Activated naive CD8-positive, alpha-beta T cell treated with anti-CD3 and anti-CD28 coated beads, Interleukin-2, amount 50 U/mL, for 24 hours (primary cell): ENCODE results near the gene RAD51.
A peak's percentile ranks its signal among the peaks of the same experiment; 100 is the strongest.
"Not testable (repeated sequence)": the region's sequence is repeated elsewhere in the genome, so short reads cannot be mapped to it uniquely, and the experiment has no call there.

Experiments
- ATAC-seq: fragments of 150-1000 bp; cut with Tn5 transposase; one replicate; pipeline ENCODE4 v1.10.0; 2021
- DNase-seq: peaks from one replicate; pipeline ENCODE4 v3.0.0; 2021
- H3K27ac Mint-ChIP-seq: one replicate; pipeline ENCODE4 v1.8.0; 2021; ENCODE audit warnings: mild to moderate bottlenecking, mixed read lengths
- H3K27me3 Mint-ChIP-seq: one replicate; pipeline ENCODE4 v1.8.0; 2021; ENCODE audit warnings: mixed read lengths
- H3K36me3 Mint-ChIP-seq: one replicate; pipeline ENCODE4 v1.8.0; 2021; ENCODE audit warnings: low read depth, mixed read lengths
- H3K4me1 Mint-ChIP-seq: one replicate; pipeline ENCODE4 v1.8.0; 2021; ENCODE audit warnings: mixed read lengths
- H3K4me3 Mint-ChIP-seq: one replicate; pipeline ENCODE4 v1.8.0; 2021; ENCODE audit warnings: mild to moderate bottlenecking, moderate library complexity, mixed read lengths
- H3K9me3 Mint-ChIP-seq: one replicate; pipeline ENCODE4 v1.8.0; 2021; ENCODE audit warnings: mixed read lengths

Gene RAD51

GRCh38 chr15:40694688-40695468 is at the start of gene RAD51:
Gene RAD51 (plus strand): TSS chr15:40695174. CDS start chr15:40698759, 3,585 bp downstream.
- peak; percentile 95 for DNase-seq
- Mint-ChIP-seq H3K36me3 (peaks cover 38% of the 10 kb centered on the region), H3K4me3 (peak within 1 kb of the TSS; percentile 100), H3K4me1 (peaks cover 30% of the 10 kb centered on the region), H3K27me3 (no peaks in the 10 kb centered on the region), H3K9me3 (no peaks in the 10 kb centered on the region), H3K27ac (peak within 1 kb of the TSS; percentile 100)
- ATAC-seq = peak; percentile 97

- DNase-seq = no peak
- Mint-ChIP-seq H3K27me3 (no peaks in the 10 kb centered on the region), H3K27ac (no peak overlapping the region), H3K4me3 (no peak overlapping the region), H3K36me3 (peaks cover 13% of the 10 kb centered on the region), H3K4me1 (peaks cover 6% of the 10 kb centered on the region), H3K9me3 (no peaks in the 10 kb centered on the region)
- ATAC-seq = no peak
These were observed 47.5 kb upstream of the RAD51 start for GRCh38 chr15:40647523-40647922.

DNA sequence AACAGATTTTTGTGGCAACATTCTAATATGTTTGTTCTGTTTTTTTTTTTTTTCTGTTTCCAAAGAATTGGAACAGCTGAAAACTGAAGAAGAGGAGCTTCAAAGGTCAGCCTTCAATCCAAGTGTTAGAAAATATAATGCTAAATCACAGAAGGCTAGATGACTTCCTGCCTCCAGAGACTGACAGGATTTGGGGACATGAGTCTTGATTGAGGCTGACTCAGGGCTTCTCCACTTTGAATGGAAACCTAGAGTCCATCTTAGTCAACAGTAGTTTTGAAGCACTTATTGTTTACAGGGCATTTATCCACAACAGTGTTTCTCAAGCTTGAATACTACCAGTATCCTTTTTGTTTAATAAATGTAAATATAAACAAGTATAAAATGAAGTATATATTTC is 44.5 kb upstream of the RAD51 start:
- ATAC-seq = no peak
- no peaks in the 10 kb centered on the region for H3K27me3 Mint-ChIP-seq
- peaks cover 6% of the 10 kb centered on the region for H3K4me1 Mint-ChIP-seq
- H3K9me3 Mint-ChIP-seq = no peaks in the 10 kb centered on the region
- no peak for DNase-seq
- H3K4me3 Mint-ChIP-seq = no peak overlapping the region
- H3K36me3 Mint-ChIP-seq = peaks cover 13% of the 10 kb centered on the region
- H3K27ac Mint-ChIP-seq = no peak overlapping the region

- Mint-ChIP-seq H3K27ac (no peak overlapping the region), H3K4me3 (no peak overlapping the region), H3K27me3 (no peaks in the 10 kb centered on the region), H3K4me1 (no peaks in the 10 kb centered on the region), H3K36me3 (peaks cover 24% of the 10 kb centered on the region), H3K9me3 (no peaks in the 10 kb centered on the region)
- ATAC-seq (no peak), DNase-seq (no peak)
These were observed 34.3 kb upstream of the RAD51 start for GRCh38 chr15:40660686-40661085.

GRCh38 chr15:40664909-40665308 is 30.1 kb upstream of the RAD51 start:
- ATAC-seq (no peak), DNase-seq (no peak)
- peaks cover 13% of the 10 kb centered on the region for H3K36me3 Mint-ChIP-seq
- H3K4me3 Mint-ChIP-seq = no peak overlapping the region
- H3K27me3 Mint-ChIP-seq = no peaks in the 10 kb centered on the region
- H3K27ac Mint-ChIP-seq = no peak overlapping the region
- no peaks in the 10 kb centered on the region for H3K4me1 Mint-ChIP-seq
- no peaks in the 10 kb centered on the region for H3K9me3 Mint-ChIP-seq

GRCh38 chr15:40676290-40676689 is 18.7 kb upstream of the RAD51 start:
- ATAC-seq, H3K27ac Mint-ChIP-seq, H3K27me3 Mint-ChIP-seq: not testable (repeated sequence)

GRCh38 chr15:40676906-40677305 is 18.1 kb upstream of the RAD51 start:
- H3K27ac Mint-ChIP-seq, DNase-seq, H3K27me3 Mint-ChIP-seq, H3K36me3 Mint-ChIP-seq, H3K9me3 Mint-ChIP-seq, H3K4me3 Mint-ChIP-seq, H3K4me1 Mint-ChIP-seq, ATAC-seq: not testable (repeated sequence)

More at GRCh38 chr15:40676290-40676689, 18.7 kb upstream of the RAD51 start:
- H3K36me3 Mint-ChIP-seq, H3K9me3 Mint-ChIP-seq, H3K4me1 Mint-ChIP-seq, DNase-seq, H3K4me3 Mint-ChIP-seq: not testable (repeated sequence)

DNA sequence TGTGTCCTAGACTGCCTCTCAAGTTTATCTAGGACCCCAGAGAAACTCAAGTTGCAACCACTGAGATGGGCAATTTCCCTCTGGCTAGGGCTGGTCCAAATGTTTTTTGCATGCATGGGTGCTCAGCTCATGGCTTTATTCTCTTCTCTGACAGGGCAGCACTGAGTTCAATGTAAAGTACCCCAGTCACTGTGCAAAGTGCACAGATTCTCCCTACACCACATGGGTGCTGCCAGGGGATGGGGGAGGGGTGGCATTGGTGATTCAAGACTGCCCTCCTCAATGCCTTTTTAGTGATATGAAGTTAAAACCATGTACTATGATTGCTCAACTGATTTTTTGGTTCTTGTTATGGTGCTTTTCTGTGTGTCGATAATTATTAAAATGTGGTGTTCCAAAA is 14.8 kb upstream of the RAD51 start:
- H3K27me3 Mint-ChIP-seq = no peaks in the 10 kb centered on the region
- H3K9me3 Mint-ChIP-seq = no peaks in the 10 kb centered on the region
- ATAC-seq = no peak
- no peak for DNase-seq
- no peak overlapping the region for H3K4me3 Mint-ChIP-seq
- no peak overlapping the region for H3K27ac Mint-ChIP-seq
- H3K36me3 Mint-ChIP-seq = no peaks in the 10 kb centered on the region
- peaks cover 3% of the 10 kb centered on the region for H3K4me1 Mint-ChIP-seq

DNA sequence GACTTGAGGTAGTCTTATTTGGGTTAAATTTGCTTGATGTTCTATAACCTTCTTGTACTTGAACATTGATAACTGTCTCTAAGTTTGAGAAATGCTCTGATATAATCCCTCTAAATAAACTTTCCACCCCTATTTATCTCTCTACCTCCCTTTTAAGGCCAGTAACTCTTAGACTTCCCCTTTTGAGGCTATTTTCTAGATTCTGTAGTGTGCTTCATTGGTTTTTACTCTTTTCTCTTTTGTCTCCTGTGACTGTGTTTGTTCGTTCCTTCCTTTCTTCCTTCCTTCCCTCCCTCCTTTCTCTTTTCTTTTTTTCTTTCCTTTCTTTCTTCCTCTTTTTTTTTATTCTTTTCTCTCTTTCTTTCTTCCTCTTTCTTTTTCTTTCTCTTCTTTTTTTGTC is 14.0 kb upstream of the RAD51 start:
- H3K27ac Mint-ChIP-seq, H3K4me1 Mint-ChIP-seq, H3K36me3 Mint-ChIP-seq, H3K9me3 Mint-ChIP-seq, DNase-seq, H3K27me3 Mint-ChIP-seq, H3K4me3 Mint-ChIP-seq, ATAC-seq: not testable (repeated sequence)

DNA sequence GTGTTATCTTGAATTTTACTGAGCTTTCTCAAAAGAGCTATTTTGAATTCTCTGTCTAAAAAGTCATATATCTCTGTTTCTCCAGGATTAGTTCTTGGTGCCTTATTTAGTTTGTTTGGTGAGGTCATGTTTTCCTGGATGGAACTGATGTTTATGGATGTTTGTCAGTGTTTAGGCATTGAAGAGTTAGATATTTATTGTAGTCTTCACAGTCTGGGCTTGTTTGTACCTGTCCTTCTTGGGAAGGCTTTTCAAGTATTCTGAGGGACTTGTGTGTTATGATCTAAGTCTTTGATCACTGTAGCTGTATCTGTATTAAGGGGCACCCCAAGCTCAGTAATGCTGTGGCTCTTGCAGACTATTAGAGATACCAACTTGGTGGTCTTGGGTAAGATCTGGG is 10.6 kb upstream of the RAD51 start:
- Mint-ChIP-seq H3K4me3 (no peak overlapping the region), H3K9me3 (no peaks in the 10 kb centered on the region), H3K4me1 (no peaks in the 10 kb centered on the region), H3K27me3 (no peaks in the 10 kb centered on the region), H3K36me3 (no peaks in the 10 kb centered on the region), H3K27ac (no peak overlapping the region)
- DNase-seq (no peak), ATAC-seq (no peak)

DNA sequence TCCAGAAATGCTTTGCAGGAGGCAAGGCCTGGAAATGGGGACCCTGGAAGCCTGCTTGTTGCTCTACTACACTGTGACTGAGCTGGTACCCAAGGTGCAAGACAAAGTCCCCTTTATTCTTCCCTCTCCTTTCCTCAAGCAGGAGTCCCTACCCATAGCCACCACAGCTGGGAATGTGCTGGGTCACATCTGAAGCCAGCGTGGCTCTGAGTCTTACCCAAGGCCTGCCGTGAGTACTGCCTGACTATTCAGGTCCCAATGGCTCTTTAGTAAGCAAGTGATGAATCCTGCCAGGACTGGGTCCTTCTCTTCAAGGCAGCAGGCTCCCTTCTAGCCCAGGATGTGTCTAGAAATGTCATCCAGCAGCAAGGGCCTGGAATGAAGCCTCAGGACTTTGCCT is 9.6 kb upstream of the RAD51 start:
- DNase-seq (no peak), ATAC-seq (no peak)
- H3K4me3 Mint-ChIP-seq = no peak overlapping the region
- H3K36me3 Mint-ChIP-seq = no peaks in the 10 kb centered on the region
- H3K4me1 Mint-ChIP-seq = no peaks in the 10 kb centered on the region
- H3K27ac Mint-ChIP-seq = no peak overlapping the region
- H3K27me3 Mint-ChIP-seq = no peaks in the 10 kb centered on the region
- no peaks in the 10 kb centered on the region for H3K9me3 Mint-ChIP-seq

DNA sequence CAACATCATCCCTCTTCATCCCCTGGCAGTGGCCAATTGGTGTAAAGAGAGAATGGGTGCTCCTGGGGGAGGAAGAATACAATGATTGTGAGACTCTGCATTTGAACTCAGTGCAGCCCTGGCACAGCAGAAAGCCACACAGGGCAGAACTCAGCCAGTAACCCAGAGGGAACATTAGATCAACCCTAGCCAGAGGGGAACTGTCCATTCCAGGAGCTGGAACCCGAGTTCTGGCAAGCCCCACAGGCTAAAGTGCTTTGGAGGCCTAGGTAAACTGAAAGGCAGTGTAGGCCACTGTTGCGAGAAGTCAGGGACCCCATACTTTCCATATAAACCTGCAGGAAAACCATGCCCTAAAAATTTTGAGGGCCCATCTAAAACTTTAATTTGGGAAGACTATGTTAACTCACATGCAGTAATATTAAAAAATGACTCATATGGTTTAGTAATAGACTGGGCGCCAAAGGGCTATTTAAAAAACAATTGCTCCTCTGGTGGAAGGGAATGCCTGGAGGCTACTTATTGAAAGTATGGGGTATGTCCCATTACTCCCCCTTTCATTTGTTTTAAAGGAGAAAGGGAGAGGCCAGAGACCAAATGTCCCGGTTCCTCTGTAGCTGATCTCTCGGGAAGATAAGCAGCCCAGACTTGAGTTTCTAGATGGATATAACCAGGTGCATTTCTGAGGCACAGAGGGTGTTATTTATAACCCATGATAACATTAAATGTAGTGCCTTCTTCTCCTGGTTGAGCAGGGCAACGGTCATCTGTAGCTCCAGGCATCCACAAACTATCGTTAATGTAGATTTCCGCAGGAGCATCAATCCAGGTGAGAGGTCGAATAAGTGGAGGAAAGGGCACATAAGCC is 5.8 kb upstream of the RAD51 start:
- Mint-ChIP-seq H3K4me3 (no peak overlapping the region), H3K4me1 (peaks cover 6% of the 10 kb centered on the region), H3K36me3 (peaks cover 2% of the 10 kb centered on the region), H3K9me3 (no peaks in the 10 kb centered on the region), H3K27me3 (no peaks in the 10 kb centered on the region), H3K27ac (no peak overlapping the region)
- DNase-seq (no peak), ATAC-seq (no peak)

GRCh38 chr15:40691737-40692136 is 3.2 kb upstream of the RAD51 start:
- H3K36me3 Mint-ChIP-seq = peaks cover 17% of the 10 kb centered on the region
- H3K27me3 Mint-ChIP-seq = no peaks in the 10 kb centered on the region
- H3K27ac Mint-ChIP-seq = no peak overlapping the region
- H3K9me3 Mint-ChIP-seq = no peaks in the 10 kb centered on the region
- H3K4me3 Mint-ChIP-seq = no peak overlapping the region
- H3K4me1 Mint-ChIP-seq = peaks cover 17% of the 10 kb centered on the region
- no peak for ATAC-seq
- DNase-seq = no peak

GRCh38 chr15:40693904-40694687 is 878 bp upstream of the RAD51 start:
- Mint-ChIP-seq H3K27ac (peak overlapping the region; percentile 100), H3K4me1 (peaks cover 25% of the 10 kb centered on the region), H3K36me3 (peaks cover 31% of the 10 kb centered on the region), H3K27me3 (no peaks in the 10 kb centered on the region), H3K4me3 (peak overlapping the region; percentile 100), H3K9me3 (no peaks in the 10 kb centered on the region)
- ATAC-seq (no peak), DNase-seq (peak; percentile 8)
